Measurements from ENCODE around the gene FYN.
"Not testable (repeated sequence)": the region's sequence is repeated elsewhere in the genome, so short reads cannot be mapped to it uniquely, and the experiment has no call there.

Gene FYN

DNA sequence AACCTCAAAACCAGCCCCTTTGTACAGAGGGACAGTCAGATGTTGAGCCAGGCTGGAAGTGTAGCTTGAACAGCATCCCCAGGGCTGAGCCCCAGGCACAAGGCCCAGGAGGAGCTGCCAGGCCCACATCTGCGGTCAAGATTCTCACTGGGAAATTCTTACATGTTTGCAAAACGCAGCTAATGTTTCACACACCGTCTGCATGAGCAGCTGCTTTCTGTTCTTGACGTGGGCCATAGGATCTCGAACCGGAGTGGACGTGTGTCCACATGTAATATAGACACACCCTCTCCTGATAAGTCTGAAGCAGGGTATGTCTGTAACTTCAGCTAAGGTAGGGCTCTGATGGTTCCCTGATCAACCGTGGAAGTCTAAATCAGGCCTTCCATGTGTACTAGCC, 226.3 kb downstream of the FYN start:
- no peak for DNase-seq

DNA sequence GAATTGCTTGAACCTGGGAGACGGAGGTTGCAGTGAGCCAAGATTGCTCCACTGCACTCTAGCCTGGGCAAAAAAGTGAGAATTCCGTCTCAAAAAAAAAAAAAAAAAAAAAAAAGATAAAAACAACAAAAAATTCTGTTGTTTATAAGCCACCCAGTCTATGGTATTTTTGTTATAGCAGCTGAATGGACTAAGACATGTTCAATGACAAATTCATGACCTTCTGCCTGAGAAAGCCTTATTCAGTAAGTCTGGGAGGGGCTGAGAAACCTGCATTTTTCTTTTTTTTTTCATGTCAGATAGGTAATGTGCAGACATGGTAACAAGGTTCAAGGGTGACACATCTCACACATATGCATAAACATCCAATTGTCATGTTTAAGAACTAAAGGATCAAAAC, 227.2 kb downstream of the FYN start:
- DNase-seq: no peak

DNA sequence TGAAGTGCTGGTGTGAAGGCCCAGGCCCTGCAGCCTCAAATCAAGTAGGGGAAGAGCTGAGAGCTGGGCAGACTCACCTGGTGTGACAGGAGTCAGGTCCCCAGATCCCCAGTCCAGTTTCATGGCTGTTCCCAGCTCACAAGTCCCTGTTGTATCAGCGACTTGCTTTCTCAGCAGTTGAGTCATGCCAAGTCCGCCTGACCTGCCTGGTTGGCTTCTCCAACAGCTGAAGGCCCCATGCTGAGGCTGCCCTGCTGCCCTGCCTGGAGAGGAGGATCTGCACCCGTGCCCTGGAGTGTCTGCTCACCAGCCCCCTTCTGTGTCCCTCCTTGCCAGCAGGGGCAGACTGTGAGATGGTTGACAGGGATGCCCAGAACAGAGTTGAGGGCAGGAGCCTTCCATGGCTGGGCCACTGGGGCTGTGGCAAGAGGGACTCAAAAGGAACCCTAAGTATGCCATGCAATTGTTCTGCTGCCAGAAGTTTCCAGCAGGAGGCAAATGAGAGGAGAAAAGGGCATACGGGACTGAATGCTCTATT, 228.3 kb downstream of the FYN start:
- no peak for DNase-seq

DNA sequence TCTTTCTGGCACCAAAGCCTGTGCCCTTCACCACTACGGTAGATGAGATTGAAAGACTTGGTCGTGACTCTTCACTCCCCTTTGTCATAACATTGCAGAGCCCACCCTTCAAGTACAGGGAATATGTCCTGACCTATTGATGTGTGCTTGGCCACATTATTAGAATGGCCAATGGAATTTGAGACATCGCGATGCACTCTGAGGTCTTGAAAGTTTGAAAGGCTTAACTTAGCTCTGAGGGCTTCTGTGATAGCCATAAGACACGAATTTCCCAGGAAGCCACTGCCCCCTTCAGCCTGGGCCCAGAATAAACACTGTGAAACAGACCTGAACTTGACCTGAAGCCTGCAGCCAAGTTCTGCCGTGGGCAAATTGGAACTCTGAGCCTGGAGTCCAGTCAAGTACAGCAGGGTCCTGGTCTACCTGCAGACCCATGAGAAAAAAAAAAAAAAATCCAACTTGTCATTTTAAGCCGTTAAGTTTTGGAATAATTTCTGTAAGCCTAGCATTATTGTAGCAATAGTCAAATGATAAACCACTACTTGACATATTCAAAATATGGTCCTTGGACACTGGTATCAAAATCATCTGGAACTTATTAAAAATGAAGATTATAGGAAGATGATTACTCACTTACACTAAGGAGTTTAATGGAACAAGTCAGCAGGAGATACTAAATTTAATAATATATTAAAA, 230.6 kb downstream of the FYN start:
- no peak for DNase-seq

DNA sequence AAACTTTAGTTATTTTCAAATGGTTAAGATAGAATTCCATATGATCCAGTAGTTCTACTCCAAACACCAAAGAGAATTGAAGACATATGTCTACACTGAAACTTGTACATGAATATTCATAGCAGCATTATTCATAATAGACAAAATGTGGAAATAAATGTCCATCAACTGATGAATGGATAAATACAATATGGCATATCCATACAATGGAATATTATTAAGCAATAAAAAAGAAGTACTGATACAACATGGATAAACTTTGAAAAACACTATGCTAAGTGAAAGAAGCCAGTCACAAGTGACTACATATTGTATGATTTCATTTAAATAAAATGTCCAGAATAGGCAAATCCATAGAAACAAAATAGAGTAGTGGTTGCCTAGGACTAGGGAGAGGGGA, 234.0 kb downstream of the FYN start:
- DNase-seq: no peak

DNA sequence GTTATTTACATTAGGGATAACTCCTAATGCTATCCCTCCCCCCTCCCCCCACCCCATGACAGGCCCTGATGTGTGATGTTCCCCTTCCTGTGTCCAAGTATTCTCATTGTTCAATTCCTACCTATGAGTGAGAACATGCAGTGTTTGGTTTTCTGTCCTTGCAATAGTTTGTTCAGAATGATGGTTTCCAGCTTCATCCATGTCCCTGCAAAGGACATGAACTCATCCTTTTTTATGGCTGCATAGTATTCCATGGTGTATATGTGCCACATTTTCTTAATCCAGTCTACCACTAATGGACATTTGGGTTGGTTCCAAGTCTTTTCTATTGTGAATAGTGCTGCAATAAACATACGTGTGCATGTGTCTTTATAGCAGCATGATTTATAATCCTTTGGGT, 238.3 kb downstream of the FYN start:
- not testable (repeated sequence) for DNase-seq

DNA sequence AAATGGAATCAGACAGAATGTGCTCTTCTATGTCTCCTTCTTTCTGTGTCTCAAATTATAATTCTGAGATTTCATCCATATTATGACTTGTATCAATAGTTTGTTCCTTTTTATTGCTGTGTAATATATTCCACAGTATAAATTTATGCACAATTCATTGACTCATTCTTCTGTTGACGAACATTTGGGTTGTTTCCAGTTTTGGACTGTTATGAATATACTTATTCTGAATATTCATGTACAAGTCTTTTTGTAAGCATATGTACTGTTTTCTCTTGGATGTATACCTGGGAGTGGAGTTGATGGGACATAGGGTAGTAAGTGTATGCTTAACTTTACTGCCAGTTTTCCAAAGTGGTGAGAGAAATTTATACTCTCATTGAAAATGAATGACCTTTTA, 239.4 kb downstream of the FYN start:
- no peak for DNase-seq

DNA sequence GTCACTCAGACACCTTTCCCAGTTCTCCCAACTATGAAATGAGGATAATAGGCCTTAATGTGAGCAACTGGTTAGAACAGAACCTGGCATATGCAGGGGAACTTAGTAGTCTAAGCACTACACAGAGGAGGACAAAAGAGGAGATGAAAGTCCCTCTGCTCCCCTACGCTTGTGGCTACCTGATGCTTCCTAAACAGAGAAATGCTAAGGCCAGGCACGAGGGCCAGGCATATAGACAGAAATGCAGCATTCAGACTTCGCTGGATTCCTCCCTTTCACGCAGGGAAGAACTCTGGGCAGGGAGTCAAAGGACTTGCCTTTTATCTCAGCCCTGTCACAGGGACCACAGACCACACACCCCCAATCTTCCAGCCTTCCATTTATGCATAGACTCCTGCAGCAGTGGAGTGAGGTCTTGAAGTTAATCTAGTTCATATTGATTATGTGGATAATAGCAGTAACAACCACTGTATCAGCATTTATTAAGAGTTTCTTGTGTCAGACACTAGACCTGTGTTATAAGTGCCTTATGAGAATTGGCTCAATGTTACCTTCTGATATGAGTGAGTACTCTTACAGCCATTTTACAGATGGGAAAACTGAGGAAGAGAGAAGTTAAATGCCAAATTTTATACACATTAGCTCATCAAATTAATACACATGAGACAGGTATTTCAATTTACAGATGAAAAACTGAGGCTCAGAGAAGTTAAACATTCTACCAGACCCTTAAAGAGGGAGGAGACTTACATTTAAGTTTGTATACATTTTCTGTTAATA, 240.6 kb downstream of the FYN start:
- no peak for DNase-seq

DNA sequence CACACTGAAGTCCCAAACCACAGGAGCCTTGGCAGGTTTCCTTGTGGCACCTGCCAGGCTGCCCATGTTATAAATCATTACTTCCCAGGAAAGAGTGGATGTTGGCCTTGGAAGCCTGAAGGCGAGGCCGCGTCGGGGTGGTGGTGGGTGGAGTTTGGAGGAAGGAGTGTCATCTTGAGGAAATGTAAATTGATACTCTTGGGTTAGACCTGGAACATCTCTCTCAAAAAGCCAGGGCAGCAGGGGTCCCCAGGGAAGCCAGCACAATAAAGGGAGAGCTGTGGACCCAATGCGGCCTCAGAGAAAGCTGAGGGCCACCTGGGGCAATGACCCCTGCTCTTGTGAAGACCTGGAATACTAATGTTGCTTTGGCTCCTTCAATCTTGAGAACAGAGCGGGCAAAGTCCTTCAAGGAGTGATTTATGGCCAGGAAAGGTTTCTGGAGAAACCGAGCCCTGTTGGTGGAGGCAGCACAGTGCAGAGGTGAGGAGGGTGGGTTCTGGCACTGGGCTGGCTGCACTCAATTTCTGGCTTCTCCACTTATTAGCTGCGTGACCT, 241.3 kb downstream of the FYN start:
- no peak for DNase-seq

DNA sequence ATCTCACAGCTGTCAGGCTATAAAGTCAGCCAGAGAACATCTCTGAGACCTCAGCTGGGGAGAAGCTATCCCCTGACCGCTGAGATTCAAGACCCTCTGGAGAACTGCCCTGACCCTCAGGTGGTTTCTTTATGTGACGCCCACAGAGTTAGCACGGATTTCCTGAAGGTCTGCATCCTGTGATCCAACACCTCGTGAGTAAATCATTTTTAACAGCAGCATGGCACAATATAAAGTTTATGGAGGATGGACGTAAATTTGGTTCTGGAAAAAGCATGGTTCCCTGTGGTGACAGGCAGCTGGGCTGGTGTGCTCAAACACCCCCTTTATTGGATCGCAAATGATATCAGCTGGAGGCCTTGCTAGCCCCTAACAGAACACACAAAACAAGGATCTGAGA, 242.2 kb downstream of the FYN start:
- no peak for DNase-seq

DNA sequence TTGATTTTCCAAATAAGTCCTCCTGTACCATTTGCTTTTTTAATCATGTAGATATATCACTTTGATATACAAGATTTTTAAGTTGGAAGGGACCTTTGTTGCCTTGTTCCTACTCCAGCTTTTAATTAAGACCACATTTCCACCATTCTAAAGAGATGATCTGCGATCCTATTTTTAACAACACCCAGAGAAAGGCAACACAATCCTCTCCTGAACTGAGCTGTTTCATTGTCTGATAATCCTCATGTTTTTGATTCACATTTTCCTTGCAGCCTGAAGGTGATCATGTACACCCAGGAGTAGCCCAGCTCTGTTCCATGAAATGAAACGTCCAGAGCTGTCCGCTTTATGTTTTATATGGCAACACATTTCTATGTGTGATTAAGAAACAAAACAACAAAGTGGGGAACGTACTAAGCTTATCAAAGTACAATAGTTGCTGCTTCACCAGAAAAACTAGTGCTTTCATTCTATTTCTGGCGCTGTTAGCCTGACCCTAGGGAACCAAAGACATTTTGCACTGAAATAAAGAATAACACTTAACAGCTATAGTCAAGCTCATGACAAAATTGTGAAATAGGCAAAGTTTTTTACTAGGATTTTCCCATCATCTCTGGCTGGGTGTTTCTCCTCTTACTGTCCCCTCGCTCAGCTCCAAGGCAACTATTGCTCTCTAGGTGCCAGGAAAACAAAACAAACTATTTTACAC, 245.0 kb downstream of the FYN start:
- no peak for DNase-seq

DNA sequence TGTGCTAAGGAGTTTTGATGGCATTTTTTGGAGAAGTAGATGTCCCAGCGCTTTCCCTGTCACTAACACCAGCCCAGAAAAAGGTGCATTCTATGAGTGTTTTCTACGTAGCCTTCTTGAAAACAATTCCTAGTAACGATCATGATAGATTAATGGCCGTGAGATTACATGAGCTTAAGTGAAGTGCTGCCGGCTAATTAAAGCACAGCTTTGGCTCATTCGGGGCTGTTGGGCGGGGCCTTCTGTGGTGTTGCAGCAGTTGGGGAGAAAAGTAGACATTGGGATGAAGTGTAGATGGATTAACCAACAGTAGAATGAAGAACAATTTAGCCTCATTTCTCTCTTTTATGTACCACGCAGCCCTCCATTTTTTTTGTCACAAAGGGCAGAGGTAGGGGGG, 246.8 kb downstream of the FYN start:
- no peak for DNase-seq

DNA sequence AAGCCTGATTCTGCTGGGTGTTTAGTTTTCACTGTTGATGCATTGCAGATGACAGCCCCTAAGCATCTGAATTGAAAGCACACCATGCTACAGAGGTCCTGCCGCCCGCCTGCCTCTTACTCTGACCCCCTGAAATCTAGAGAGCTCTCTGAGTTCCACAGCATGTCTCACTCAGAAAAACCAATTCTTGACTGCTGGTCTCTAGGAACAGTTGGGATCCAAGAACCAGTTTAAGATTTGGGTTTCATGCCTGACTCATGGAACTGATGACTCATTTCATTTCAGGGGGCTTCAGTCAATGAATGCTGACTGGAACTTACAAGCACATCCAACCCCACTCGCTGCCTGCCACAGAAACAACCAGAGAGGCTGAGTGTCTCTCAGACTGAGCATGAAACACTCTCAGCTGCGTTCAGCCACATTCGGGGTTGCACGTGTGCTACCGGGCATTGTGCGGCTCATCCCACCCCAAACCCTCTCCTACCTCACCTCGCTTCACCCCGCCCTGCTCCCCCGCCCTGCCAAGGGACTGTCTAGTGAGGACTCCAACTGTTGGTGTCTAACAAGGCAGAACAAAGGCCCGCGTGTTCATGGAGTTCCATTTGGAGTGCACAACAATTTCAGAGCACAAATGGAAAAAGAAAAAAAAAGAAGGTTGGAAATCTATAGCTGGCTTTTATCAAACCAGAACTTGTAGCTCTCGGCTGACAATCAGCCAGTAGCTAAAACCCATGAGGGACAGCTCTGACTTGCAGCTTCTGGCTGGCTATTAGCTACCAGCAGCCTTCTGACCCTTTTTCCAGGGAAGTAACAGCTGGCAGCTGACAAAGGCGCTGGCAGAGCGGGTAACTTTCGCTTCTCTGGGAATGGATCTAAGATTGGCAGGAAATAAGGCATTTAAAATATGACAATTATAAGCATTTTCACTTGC, 247.5 kb downstream of the FYN start:
- no peak for DNase-seq

DNA sequence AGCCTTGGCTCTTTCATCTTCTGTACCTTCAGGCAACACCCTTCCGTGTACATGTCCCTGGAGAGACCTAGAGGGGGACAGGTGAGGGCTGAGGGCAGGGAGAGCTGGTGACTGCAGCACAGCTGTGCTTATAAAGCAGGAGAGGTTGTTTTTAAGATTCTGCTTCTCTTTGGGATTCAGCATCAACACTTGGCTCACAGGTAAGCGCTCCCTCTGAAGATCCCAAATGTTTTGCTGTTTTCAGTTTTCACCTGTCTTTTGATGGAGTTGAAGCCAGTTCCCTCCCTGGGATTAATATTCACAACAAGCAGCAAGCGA, 248.2 kb downstream of the FYN start:
- DNase-seq: no peak

DNA sequence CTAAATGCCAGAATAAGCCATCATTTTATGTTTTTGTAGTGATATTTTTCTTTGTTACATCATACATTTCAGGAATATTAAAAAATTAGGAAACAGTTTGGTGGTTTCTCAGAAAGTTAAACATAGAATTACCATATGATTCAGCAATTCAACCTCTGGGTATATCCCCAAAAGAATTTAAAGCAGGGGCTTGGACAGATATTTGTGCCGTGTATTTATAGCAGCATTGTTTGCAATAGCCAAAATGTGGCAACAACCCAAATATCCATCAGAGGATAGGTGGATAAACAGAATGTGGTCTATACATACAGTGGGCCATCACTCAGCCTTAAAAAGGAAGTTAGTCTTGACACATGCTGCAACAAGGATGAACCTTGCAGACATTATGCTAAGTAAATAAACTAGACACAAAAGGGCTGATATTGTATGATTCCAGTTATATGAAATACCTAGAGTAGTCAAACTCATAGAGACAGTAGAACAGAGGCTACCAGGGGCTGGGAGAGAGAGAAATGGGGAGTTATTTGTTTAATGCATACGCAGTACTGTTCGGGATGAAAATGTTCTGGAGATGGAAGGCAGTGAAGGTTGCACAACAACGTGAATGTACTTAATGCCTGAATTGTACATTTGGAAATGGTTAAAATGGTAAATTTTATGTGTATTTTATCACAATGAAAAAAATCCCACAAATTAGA, 248.7 kb downstream of the FYN start:
- no peak for DNase-seq

DNA sequence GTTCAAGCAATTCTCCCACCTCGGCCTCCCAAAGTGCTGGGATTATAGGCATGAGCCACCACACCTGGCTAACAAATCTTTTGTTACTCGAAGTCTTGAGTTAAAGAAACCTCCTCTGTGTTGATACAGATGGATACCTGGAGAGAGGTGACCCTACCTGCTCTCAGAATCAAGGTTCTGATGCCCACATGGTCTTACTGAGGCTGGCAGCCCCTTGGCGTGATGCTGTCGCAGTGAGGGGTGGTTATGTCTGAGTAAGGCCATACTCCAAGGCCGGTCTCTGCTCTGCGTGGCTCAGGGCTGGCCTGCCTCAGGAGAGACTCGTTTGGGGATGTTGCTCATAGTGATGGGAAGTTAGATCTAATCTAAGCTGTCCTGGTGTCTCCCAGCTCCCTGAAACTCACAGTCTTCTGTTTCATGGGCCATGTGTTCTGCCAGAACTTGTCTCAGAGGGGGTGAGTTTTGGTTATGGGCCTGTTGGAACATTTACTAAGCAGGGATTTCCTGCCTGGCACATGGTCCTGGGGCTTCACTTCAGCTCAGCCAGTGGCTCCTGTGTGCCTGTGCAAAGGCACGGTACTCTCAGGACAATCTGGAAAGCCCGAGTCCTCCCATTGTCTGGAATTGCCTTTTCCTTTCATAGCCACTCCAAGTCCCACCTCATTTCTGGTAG, 250.1 kb downstream of the FYN start:
- DNase-seq: no peak

DNA sequence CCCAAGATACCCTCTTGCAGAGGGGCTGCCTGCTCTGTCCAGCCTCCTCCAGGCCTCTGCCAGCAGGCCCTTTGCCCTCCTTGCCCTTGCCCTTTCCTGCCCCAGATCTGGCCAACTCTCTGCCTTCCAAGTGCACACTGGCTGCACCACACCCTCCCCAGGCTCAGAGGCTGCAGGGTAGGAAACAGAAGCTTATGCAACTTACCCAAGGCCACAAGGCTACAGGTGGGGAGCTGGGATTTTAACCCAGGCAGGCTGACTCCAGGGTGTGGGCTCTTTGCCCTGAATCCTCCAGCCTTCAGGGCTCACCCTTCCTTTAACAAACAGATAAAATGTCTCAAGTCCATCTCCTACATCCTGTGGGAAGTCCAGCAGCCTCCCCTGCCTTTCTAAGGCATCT, 253.1 kb downstream of the FYN start:
- DNase-seq: no peak

DNA sequence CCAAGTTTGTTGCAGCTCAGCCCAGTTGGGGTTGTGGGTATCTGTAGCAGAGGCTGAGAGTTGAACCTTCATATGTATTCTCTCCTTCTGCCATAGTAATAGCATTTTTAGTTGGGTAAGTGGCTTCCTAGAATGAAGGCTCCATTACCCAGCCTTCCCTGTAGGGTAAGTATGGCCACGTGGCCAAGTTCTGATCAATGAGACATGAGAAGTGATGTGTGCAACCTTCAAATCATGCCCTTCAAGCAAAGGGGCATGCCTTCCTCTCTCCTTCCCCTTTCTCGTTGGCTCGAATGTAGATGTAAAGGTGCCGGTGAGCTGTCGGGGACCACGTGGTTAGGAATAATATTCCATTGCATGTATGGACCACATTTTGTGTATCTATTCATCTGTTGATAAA, 254.8 kb downstream of the FYN start:
- no peak for DNase-seq

DNA sequence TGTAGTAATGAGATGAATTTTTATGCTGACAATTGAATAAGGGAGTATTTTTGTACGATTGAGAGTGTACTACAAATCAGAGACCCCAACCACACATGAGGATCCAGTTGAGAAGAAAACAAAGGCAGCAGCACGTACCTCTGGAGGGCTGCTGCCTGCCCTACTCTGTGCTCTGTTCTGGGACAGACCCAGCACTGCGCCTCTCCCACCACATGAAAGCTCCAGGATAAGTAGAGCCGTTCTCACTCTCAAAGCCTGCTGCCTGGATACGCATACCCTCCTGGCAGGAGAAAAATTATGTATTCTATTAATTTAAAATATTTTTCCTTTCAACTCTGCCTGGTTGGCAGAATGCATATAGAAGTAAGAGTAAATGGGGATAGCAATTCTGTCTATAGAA, 256.1 kb downstream of the FYN start:
- DNase-seq: no peak

DNA sequence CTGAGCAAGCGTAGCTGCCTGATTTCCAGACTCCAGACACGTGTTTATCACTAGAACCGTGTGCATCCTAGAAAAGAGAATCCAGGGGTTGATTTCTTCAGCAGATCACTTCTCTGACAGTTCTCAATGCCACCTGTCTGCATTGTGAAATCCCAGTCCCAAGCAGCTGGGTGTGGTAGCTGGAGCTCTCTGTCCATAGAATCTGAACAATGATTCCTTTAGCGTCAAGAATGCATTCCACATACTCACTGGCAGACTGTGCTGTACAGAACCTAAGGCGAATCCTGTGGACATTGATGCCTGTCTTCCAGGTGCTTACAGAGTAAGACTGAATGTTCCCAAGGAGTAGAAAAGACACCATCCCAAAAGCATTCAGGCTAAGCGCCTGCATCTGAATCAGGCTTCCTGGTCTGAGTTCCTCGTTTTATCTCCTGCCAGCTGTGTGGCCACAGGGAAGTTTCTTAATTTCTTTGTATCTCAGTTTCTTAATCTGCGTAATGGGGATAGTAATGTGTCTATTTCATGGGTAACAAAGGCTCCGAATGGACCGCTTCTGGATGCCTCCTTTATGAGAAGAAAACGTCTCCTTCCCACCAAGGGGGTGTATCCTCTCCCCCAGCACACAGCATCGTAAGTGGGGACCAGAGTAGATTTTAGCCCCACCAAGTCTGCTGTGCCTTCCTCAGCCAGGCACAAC, 257.2 kb downstream of the FYN start:
- DNase-seq: no peak
